ENCODE results near the gene MAGI2.
"Not testable (repeated sequence)": the region's sequence is repeated elsewhere in the genome, so short reads cannot be mapped to it uniquely, and the experiment has no call there.

The MAGI2 gene

GRCh38 chr7:79157281-79157680, 296.2 kb downstream of the MAGI2 start:
- DNase-seq (ENCODE audit: low read depth): no peak

GRCh38 chr7:79149831-79150230, 303.6 kb downstream of the MAGI2 start:
- no peak for DNase-seq (ENCODE audit: low read depth)

DNA sequence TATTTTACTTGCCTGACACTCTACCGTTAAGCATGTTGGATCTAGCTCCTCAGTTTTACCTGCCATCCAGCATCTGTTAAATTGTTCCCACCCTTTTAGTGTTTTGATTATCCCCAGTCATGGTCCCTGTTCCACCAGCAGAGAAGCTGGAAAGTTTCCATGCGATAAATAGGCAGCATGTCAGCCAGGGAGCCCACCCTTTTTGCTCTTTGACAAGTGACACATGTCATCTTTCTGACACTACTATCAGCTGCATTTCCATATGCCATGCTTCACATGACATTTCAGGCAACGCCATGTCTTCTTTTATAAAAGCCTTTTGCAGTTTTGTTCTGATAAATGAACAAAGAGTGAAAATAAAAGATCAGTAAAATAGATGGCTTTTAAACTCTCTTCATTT, 310.8 kb downstream of the MAGI2 start:
- DNase-seq (ENCODE audit: low read depth): no peak

DNA sequence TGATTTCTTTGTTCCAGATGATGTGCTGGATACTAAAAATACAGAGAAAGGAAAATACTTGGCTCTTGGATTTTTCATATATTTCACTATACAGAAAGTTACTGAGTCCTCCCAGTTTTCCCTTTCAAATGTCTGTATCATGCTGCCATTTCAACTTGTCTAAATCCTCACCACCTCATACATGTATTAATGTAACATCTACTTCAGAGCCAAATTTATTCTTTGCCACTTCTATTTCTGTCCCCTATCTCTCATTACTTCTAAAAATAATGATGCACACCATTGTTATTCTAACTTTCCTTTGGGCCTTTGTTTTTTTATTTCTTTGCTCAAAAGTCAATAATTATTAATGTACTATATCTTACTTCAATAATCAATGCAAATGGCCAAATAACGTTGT, 312.2 kb downstream of the MAGI2 start:
- no peak for DNase-seq (ENCODE audit: low read depth)

DNA sequence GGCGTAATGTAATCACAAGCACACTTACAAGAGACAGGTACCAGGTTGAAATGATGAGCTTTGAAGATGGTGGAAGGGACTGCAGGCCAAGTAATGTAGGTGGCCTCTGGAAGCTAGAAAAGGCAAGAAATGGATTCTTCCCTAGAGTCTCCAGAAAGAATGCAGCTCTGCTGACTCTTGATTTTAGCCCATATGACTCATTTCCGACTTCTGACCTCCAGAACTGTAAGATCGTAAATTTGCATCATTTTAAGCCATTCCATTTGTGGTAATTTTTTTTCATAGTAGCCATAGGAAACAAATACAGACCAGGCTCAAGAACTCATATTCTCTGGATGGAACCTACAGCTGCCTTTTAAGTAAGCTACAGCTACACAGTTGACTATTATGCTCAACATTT, 315.5 kb downstream of the MAGI2 start:
- DNase-seq (ENCODE audit: low read depth): no peak

DNA sequence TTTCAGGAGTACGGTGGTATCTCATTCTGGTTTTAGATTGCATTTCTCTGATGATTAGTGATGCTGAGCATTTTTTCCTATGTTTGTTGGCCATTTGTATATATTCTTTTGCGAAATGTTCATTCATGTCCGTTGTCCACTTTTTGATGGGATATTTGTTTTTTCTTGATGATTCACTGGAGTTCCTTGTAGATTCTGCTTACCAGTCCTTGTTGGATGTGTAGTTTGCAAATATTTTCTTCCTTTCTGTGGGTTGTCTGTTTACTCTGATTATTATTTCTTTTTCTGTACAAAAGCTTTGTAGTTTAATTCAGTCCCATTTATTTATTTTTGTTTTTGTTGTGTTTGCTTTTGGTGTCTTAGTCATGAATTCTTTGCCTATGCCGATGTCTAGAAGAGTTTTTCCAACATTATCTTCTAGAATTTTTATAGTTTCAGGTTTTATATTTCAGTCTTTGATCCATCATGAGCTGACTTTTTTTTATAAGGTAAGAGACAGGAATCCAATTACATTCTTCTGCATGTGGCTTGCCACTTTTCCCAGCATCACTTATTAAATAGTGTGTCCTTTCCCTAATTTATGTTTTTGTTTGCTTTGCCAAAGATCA, 320.5 kb downstream of the MAGI2 start:
- DNase-seq (ENCODE audit: low read depth): no peak

DNA sequence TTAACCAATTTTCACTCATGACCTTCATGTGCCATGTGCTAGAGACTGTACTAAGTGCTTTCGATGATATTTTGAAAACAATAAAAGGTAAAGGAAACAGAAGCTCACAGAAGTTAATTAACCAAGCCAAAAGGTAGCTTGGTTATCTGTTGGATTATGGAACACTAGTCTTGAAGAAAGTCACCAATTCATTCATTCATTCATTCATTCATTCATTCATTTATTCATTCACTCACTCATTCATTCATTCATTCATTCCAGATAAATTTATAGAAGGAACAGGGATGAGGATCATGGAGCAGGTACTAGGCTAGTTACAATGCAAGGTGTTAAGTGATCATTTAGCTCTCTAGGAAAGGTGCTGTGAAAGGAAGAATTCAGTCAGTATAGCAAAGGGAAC, 322.8 kb downstream of the MAGI2 start:
- DNase-seq (ENCODE audit: low read depth): no peak

GRCh38 chr7:79124331-79124730, 329.1 kb downstream of the MAGI2 start:
- no peak for DNase-seq (ENCODE audit: low read depth)

GRCh38 chr7:79118143-79118542, 335.3 kb downstream of the MAGI2 start:
- DNase-seq (ENCODE audit: low read depth): no peak

- DNase-seq (ENCODE audit: low read depth): no peak
These were observed 357.1 kb downstream of the MAGI2 start for GRCh38 chr7:79096361-79096805.

- no peak for DNase-seq (ENCODE audit: low read depth)
These were observed 360.0 kb downstream of the MAGI2 start for GRCh38 chr7:79093421-79093820.

- DNase-seq (ENCODE audit: low read depth): no peak
These were observed 361.8 kb downstream of the MAGI2 start for GRCh38 chr7:79091661-79092060.

DNA sequence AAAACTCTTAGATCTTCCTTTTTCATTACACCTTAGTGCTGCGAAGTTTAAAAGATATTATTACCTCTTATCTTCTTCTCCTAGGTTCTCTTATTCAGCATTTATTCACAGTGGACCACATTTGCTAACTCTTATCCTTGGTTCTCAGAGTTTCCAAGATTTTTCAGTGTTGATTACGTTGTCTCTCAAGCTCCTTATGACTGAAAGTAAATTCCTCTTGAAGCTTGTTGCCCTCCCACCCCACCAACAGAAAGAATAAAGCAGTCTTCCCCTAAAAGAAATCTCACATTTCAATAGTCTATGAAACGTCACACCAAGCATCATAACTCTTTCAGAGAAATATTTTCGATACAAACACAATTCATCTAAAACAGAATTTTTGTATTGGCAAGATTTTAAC, 362.5 kb downstream of the MAGI2 start:
- DNase-seq (ENCODE audit: low read depth): no peak

- DNase-seq (ENCODE audit: low read depth): no peak
These were observed 362.9 kb downstream of the MAGI2 start for GRCh38 chr7:79090543-79090942.

GRCh38 chr7:79084423-79084822, 369.0 kb downstream of the MAGI2 start:
- DNase-seq (ENCODE audit: low read depth): no peak

- DNase-seq (ENCODE audit: low read depth): no peak
These were observed 373.4 kb downstream of the MAGI2 start for GRCh38 chr7:79079919-79080554.

DNA sequence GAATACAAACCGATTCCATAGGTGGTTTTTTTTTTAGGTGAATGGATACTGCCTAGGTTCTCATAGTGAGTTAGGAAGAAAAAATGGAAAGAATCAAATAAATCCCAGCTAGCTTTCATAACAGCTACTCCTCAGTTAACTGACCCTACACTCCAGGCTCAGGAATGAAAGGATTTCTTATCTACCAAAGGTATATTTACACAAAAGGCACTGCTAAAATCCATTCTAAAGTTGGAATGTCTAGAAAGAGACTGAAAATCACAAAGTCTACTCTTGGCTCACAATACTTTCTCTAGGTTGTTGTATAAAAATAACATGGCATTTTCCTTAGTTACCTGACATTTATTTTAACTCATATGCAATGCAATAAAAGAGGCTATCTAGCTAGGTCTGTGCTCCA, 375.2 kb downstream of the MAGI2 start:
- DNase-seq (ENCODE audit: low read depth): no peak

- DNase-seq (ENCODE audit: low read depth): not testable (repeated sequence)
These were observed 382.3 kb downstream of the MAGI2 start for GRCh38 chr7:79071187-79071586.

- no peak for DNase-seq (ENCODE audit: low read depth)
These were observed 389.2 kb downstream of the MAGI2 start for GRCh38 chr7:79064187-79064823.

GRCh38 chr7:79063019-79063698, 390.3 kb downstream of the MAGI2 start:
- no peak for DNase-seq (ENCODE audit: low read depth)

GRCh38 chr7:79060498-79060897, 393.0 kb downstream of the MAGI2 start:
- no peak for DNase-seq (ENCODE audit: low read depth)

DNA sequence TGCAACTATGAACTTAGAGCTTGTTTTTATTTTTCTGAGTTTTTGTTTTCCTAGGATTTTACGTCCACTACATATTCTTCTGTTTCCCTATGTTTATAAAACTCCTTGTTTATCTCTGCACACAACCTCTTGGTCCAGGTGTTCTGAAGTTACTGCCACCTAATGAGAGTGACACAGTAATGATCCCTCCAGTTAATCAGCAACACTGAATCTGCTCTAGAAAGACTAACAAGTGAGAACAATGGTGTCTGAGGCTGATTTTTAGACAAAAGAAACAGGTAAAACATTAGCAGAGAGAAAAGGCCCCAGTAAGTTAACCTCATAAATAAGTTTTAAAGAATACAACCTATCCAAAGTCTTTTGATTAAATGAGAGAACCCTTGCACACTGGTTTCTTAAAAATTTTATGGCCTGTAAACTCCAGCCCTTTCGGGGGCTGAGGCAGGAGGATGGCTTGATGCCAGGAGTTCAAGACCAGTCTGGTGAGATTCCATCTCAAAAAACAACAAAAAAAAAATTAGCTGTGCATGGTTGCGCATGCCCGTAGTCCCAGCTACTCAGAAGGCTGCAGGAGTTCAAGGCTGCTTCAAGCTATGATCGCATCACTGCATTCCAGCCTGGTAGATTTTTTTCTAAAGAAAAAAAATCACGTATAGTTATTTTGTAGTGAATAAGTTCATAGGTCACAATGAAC, 397.6 kb downstream of the MAGI2 start:
- DNase-seq (ENCODE audit: low read depth): no peak
